ENCODE measurements around the gene IKZF1.

The IKZF1 gene

DNA sequence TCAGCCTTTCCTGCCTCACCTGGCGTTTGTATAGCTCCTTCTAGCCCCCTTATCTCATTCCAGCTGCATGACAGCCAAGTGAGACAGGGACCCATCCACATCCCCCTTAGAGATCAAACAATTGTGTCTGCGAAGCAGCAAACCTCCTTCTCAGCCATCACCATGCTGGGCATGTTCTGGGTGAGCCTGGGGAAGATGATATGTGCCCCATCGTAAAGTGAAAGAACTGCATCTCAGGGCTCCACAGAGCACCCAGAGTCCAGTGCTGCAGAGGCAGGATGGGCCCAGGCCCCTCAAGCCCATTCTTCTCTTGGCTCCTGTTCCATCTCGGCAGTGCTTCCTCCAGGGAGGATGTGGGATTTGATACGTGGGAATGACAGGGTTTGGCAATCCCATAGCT lies 102.4 kb downstream of the IKZF1 start:
- Histone ChIP-seq H3K27me3 (peaks cover 0 to 20% of the 10 kb centered on the region in 2 donors), H3K27ac (no peak overlapping the region)
- intact Hi-C loops (cut with DNase I; ENCODE audit: low total_unique reads): no loop called here

DNA sequence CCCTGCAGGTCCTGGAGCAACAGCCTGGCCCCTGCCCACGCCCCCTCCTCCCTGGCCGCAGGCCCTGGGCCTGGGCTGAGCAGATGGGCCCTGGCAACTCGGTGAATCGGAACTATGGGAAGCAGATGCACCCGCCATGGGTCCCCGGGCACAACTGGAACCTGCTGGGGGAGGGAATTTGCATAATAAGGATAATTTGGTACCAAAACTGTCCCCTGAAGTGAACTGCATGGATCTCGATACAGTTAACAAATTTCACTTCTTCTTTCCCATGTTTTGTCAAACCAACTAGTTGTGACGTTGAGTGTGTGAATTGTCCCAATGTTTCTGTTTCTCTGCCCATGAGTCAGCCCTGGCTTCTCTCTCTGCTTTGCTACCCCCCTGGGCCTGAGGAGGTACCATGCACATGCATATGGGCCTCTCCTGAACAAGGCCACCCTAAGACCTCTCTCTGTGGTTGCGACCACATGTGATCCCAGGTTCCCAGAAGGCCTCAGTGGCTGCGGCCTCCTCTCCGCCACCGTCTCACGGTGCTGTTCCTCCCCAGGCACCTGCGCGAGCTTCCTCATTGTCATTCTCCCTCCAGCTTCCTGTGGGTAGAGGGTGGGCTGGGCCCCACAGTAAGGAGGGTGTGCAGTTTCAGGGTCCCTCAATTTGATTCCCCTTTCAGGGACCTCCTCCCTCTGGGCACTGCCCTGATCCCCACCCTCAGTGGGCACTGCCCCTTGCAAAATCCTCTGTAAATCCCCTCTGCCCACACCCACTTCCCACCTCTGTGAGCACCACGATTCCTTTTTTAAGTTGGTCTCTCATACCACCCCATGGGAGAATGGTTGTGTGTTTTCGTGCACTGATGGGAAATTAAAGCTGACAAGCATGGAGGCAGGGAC lies 105.6 kb downstream of the IKZF1 start:
- intact Hi-C loops (cut with DNase I; ENCODE audit: low total_unique reads): no loop called here
- Histone ChIP-seq H3K27me3 (peaks cover 0 to 14% of the 10 kb centered on the region in 2 donors), H3K36me3 (no peaks in the 10 kb centered on the region), H3K9me3 (no peaks in the 10 kb centered on the region), H3K27ac (no peak overlapping the region), H3K4me3 (no peak overlapping the region), H3K4me1 (no peaks in the 10 kb centered on the region)
- TF ChIP-seq, protein P1, sequence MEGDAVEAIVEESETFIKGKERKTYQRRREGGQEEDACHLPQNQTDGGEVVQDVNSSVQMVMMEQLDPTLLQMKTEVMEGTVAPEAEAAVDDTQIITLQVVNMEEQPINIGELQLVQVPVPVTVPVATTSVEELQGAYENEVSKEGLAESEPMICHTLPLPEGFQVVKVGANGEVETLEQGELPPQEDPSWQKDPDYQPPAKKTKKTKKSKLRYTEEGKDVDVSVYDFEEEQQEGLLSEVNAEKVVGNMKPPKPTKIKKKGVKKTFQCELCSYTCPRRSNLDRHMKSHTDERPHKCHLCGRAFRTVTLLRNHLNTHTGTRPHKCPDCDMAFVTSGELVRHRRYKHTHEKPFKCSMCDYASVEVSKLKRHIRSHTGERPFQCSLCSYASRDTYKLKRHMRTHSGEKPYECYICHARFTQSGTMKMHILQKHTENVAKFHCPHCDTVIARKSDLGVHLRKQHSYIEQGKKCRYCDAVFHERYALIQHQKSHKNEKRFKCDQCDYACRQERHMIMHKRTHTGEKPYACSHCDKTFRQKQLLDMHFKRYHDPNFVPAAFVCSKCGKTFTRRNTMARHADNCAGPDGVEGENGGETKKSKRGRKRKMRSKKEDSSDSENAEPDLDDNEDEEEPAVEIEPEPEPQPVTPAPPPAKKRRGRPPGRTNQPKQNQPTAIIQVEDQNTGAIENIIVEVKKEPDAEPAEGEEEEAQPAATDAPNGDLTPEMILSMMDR (IDR thresholded peaks at IDR 0.05): no peak
- no peak for DNase-seq

More for the DNA sequence above, 102.4 kb downstream of the IKZF1 start:
- Histone ChIP-seq H3K4me1 (no peaks in the 10 kb centered on the region), H3K36me3 (no peaks in the 10 kb centered on the region), H3K9me3 (no peaks in the 10 kb centered on the region), H3K4me3 (no peak overlapping the region)
- DNase-seq: no peak
- TF ChIP-seq, protein P1 (IDR thresholded peaks at IDR 0.05): no peak

DNA sequence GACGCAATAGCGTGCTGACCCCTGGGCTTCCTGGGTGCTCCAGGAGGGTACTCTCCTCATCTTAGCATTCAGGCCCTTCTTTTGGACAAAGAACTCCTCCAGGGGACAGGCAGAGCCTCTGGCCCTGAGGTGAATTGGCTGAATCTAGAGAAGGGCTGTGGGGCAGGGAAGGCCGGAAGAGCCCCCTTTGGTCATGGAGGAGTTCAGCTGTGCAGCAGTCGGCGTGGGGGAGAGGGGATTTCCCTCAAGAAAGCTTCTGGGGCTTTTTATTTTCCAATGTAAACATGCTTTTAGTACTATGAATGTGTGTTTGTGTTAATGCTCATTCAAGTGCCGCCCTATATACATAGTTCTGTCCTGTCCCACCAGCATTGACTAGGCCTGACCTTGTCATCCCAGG lies 106.8 kb downstream of the IKZF1 start:
- H3K4me1 ChIP-seq: no peaks in the 10 kb centered on the region
- no peak overlapping the region for H3K27ac ChIP-seq
- H3K27me3 ChIP-seq: peaks cover 0 to 10% of the 10 kb centered on the region in 2 donors
- TF ChIP-seq, protein P1 (IDR thresholded peaks at IDR 0.05): no peak
- H3K4me3 ChIP-seq: no peak overlapping the region
- DNase-seq: no peak
- no peaks in the 10 kb centered on the region for H3K36me3 ChIP-seq
- intact Hi-C loops (cut with DNase I; ENCODE audit: low total_unique reads): no loop called here
- no peaks in the 10 kb centered on the region for H3K9me3 ChIP-seq

DNA sequence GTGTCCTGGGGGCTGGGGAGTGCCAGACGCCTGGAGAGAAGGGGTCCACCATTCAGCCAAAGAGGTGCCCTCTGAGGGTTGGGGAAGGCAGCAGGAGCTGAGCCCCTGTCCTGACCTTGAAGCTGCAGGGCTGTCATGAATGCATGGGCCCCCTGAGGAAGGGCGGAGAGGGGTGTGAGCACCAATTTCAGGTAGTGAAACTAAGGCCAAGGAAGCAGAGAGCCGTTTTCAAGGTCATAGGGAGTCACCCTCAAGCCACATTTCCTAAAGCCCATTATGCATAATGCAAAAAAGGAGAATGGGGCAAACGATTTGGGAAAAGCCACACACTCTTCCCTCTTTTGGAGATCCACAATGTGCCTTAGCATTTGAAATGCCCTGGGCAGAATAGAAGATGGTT lies 108.5 kb downstream of the IKZF1 start:
- Histone ChIP-seq H3K27ac (no peak overlapping the region), H3K9me3 (no peaks in the 10 kb centered on the region), H3K4me1 (no peaks in the 10 kb centered on the region), H3K36me3 (no peaks in the 10 kb centered on the region), H3K4me3 (no peak overlapping the region), H3K27me3 (no peaks in the 10 kb centered on the region)
- intact Hi-C loops (cut with DNase I; ENCODE audit: low total_unique reads): no loop called here
- TF ChIP-seq, protein P1 (IDR thresholded peaks at IDR 0.05): no peak
- DNase-seq: no peak

DNA sequence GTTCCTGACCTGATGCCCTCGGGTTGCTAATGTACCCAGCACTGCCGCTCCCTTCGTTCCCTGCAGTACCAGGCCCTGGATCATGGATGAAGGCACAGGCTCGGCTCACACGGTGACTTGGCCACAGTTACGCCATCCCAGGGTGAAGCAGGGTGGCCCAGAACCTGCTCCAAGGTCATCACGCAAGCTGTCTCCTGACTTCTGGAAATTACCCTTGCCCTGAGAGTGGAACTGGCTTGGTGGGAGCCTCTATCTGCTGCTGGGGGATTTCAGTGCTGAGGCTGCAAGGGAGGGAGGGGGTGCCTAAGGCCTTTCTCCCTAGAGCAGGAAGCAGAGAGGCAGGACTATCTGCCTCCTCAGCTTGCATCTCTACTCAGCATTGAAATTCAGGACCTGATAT lies 109.0 kb downstream of the IKZF1 start:
- H3K4me3 ChIP-seq: no peak overlapping the region
- TF ChIP-seq, protein P1 (IDR thresholded peaks at IDR 0.05): no peak
- DNase-seq: no peak
- intact Hi-C loops (cut with DNase I; ENCODE audit: low total_unique reads): no loop called here
- H3K4me1 ChIP-seq: no peaks in the 10 kb centered on the region
- no peak overlapping the region for H3K27ac ChIP-seq
- H3K36me3 ChIP-seq: no peaks in the 10 kb centered on the region
- H3K9me3 ChIP-seq: no peaks in the 10 kb centered on the region
- H3K27me3 ChIP-seq: no peaks in the 10 kb centered on the region
